ENCODE measurements around the gene PTGFR. TPM values are rescaled to one million over a fixed set of nuclear protein-coding genes. Genes with fewer than 3 reads are reported as not detected.

Gene PTGFR
- polyA plus RNA-seq, 3 donors = 0.43 to 0.88 TPM; not detected in 1

- Mint-ChIP-seq H3K4me3 (no peak overlapping the region), H3K36me3 (no peaks in the 10 kb centered on the region), H3K4me1 (no peaks in the 10 kb centered on the region), H3K27me3 (ENCODE audit: low read depth in 3 of 3) (peaks cover 0 to 2% (median 2%) of the 10 kb centered on the region in 3 donors), H3K9me3 (peaks cover 0 to 12% (median 9%) of the 10 kb centered on the region in 7 donors), H3K27ac (no peak overlapping the region)
- Histone ChIP-seq H3K4me1 (ENCODE audit: control insufficient read depth in 1 of 2, insufficient read depth in 2 of 2, low read length in 2 of 2) (no peaks in the 10 kb centered on the region), H3K9ac (ENCODE audit: insufficient read depth, low read length, poor library complexity, severe bottlenecking) (no peak overlapping the region), H3K4me3 (replicated peaks in 1 of 3; ENCODE audit: low read depth in 2 of 3, low read length in 3 of 3) (no peak overlapping the region), H3K27ac (ENCODE audit: low read depth in 1 of 2, low read length in 2 of 2) (no peak overlapping the region), H3K9me3 (replicated peaks in 1 of 2; ENCODE audit: control insufficient read depth in 1 of 2, insufficient read depth in 1 of 2, low read length in 2 of 2) (peaks cover 5 to 15% of the 10 kb centered on the region in 2 donors), H4K20me1 (ENCODE audit: insufficient read depth, low read length) (no peaks in the 10 kb centered on the region), H2AFZ (ENCODE audit: insufficient read depth, low read depth, low read length, poor library complexity, severe bottlenecking) (no peak overlapping the region), H3K27me3 (ENCODE audit: control insufficient read depth in 2 of 2, insufficient read depth in 2 of 2, low read length in 2 of 2) (no peaks in the 10 kb centered on the region), H3K36me3 (replicated peaks in 1 of 2; ENCODE audit: control insufficient read depth in 1 of 2, insufficient read depth in 2 of 2, low read length in 2 of 2) (no peaks in the 10 kb centered on the region), H3K4me2 (replicated peaks; ENCODE audit: extremely low read depth, low read length, poor library complexity, severe bottlenecking) (no peak overlapping the region), H3K79me2 (ENCODE audit: insufficient read depth, low read length) (no peaks in the 10 kb centered on the region)
- WGBS (ENCODE audit: insufficient coverage) = no CpG with 5 or more reads among the region's 1 CpG
- no peak for DNase-seq
- intact Hi-C loops (cut with micrococcal nuclease) = no loop called here
- no peak for TF ChIP-seq CTCF (IDR thresholded peaks at IDR 0.05)
These were observed 21.2 kb upstream of the PTGFR start for GRCh38 chr1:78469576-78469975.

GRCh38 chr1:78471890-78472620 lies 18.7 kb upstream of the PTGFR start:
- no CpG with 5 or more reads among the region's 2 CpGs for WGBS (ENCODE audit: insufficient coverage)
- no peak overlapping the region for H3K27ac Mint-ChIP-seq

More at GRCh38 chr1:78471890-78472620, 18.7 kb upstream of the PTGFR start:
- H3K9me3 Mint-ChIP-seq = peaks cover 0 to 5% (median 0%) of the 10 kb centered on the region in 7 donors
- H2AFZ ChIP-seq (ENCODE audit: insufficient read depth, low read depth, low read length, poor library complexity, severe bottlenecking) = no peak overlapping the region
- no peak overlapping the region for H3K4me2 ChIP-seq (replicated peaks; ENCODE audit: extremely low read depth, low read length, poor library complexity, severe bottlenecking)
- H3K27ac ChIP-seq (ENCODE audit: low read depth in 1 of 2, low read length in 2 of 2) = no peak overlapping the region
- H3K4me3 ChIP-seq (replicated peaks in 1 of 3; ENCODE audit: low read depth in 2 of 3, low read length in 3 of 3) = no peak overlapping the region
- no peaks in the 10 kb centered on the region for H4K20me1 ChIP-seq (ENCODE audit: insufficient read depth, low read length)
- no peak overlapping the region for H3K4me3 Mint-ChIP-seq
- TF ChIP-seq CTCF (IDR thresholded peaks at IDR 0.05) = no peak
- no peaks in the 10 kb centered on the region for H3K79me2 ChIP-seq (ENCODE audit: insufficient read depth, low read length)
- peaks cover 17 to 20% of the 10 kb centered on the region in 2 donors for H3K4me1 ChIP-seq (ENCODE audit: control insufficient read depth in 1 of 2, insufficient read depth in 2 of 2, low read length in 2 of 2)
- DNase-seq = no peak
- intact Hi-C loops (cut with micrococcal nuclease) = no loop called here
- H3K27me3 Mint-ChIP-seq (ENCODE audit: low read depth in 3 of 3) = peaks cover 0 to 2% (median 2%) of the 10 kb centered on the region in 3 donors
- no peaks in the 10 kb centered on the region for H3K36me3 Mint-ChIP-seq
- H3K9ac ChIP-seq (ENCODE audit: insufficient read depth, low read length, poor library complexity, severe bottlenecking) = no peak overlapping the region
- H3K36me3 ChIP-seq (replicated peaks in 1 of 2; ENCODE audit: control insufficient read depth in 1 of 2, insufficient read depth in 2 of 2, low read length in 2 of 2) = no peaks in the 10 kb centered on the region
- no peaks in the 10 kb centered on the region for H3K27me3 ChIP-seq (ENCODE audit: control insufficient read depth in 2 of 2, insufficient read depth in 2 of 2, low read length in 2 of 2)
- no peaks in the 10 kb centered on the region for H3K9me3 ChIP-seq (replicated peaks in 1 of 2; ENCODE audit: control insufficient read depth in 1 of 2, insufficient read depth in 1 of 2, low read length in 2 of 2)
- H3K4me1 Mint-ChIP-seq = peaks cover 14% of the 10 kb centered on the region

All from CD14-positive monocyte (primary cell).